ENCODE data around the gene MYCBP2. TPM values are rescaled to one million over a fixed set of nuclear protein-coding genes. Genes with fewer than 3 reads are reported as not detected.

MYCBP2 gene
- total RNA-seq, 6 donors from 2014 or later, result 83.3 to 288 (median 127) TPM

- DNase-seq, result no peak
- Histone ChIP-seq H3K9me3 (no peaks in the 10 kb centered on the region), H3K36me3 (no peaks in the 10 kb centered on the region), H3K4me1 (peaks cover 4 to 8% (median 5%) of the 10 kb centered on the region in 4 donors), H3K27me3 (no peaks in the 10 kb centered on the region), H3K27ac (no peak overlapping the region), H3K4me3 (no peak overlapping the region)
- no peak for TF ChIP-seq POLR2AphosphoS5 (IDR thresholded peaks at IDR 0.05)
- TF ChIP-seq EP300 (IDR thresholded peaks at IDR 0.05), result no peak
- no peak for TF ChIP-seq CTCF (IDR thresholded peaks at IDR 0.05)
- TF ChIP-seq POLR2A (IDR thresholded peaks at IDR 0.05), result no peak
- WGBS, 2 donors, result 64 to 91% methylated on average over 4 of the region's 4 CpGs
- ATAC-seq (ENCODE audit: low FRiP score in 2 of 2), result no peak
These were observed 6.7 kb upstream of the MYCBP2 start for GRCh38 chr13:77333594-77333993.

GRCh38 chr13:77331421-77331820 lies 4.5 kb upstream of the MYCBP2 start:
- Histone ChIP-seq H3K4me3 (no peak overlapping the region), H3K9me3 (no peaks in the 10 kb centered on the region), H3K27me3 (no peaks in the 10 kb centered on the region), H3K27ac (no peak overlapping the region), H3K4me1 (peaks cover 8 to 22% (median 17%) of the 10 kb centered on the region in 4 donors), H3K36me3 (no peaks in the 10 kb centered on the region)
- 89 to 91% methylated on average over 2 of the region's 2 CpGs for WGBS, 2 donors
- DNase-seq (no peak), ATAC-seq (ENCODE audit: low FRiP score in 2 of 2) (no peak)
- TF ChIP-seq CTCF (IDR thresholded peaks at IDR 0.05), result no peak

- Histone ChIP-seq H3K4me1 (peaks cover 8 to 23% (median 20%) of the 10 kb centered on the region in 4 donors), H3K27ac (peak overlapping the region; percentile 86 to 91 (median 90)), H3K9me3 (no peaks in the 10 kb centered on the region), H3K27me3 (no peaks in the 10 kb centered on the region), H3K4me3 (peak overlapping the region; percentile 72 to 88 (median 85)), H3K36me3 (no peaks in the 10 kb centered on the region)
- TF ChIP-seq POLR2AphosphoS5 (IDR thresholded peaks at IDR 0.05), result no peak
- TF ChIP-seq POLR2A (IDR thresholded peaks at IDR 0.05), result no peak
- TF ChIP-seq CTCF (IDR thresholded peaks at IDR 0.05), result peak in 1 of 6 experiments; percentile 7
- ATAC-seq (ENCODE audit: low FRiP score in 2 of 2) (peak in 1 of 2 donors; percentile 0), DNase-seq (no peak)
- 0% methylated on average over 11 to 17 of the region's 17 CpGs for WGBS, 2 donors
These were observed 3.2 kb upstream of the MYCBP2 start for GRCh38 chr13:77329911-77330584.

- Histone ChIP-seq H3K36me3 (no peaks in the 10 kb centered on the region), H3K27ac (peak overlapping the region; percentile 86 to 91 (median 90)), H3K9me3 (no peaks in the 10 kb centered on the region), H3K27me3 (no peaks in the 10 kb centered on the region), H3K4me1 (peaks cover 14 to 31% (median 27%) of the 10 kb centered on the region in 4 donors), H3K4me3 (peak overlapping the region; percentile 72 to 88 (median 85))
- WGBS, 2 donors, result 0 to 1% methylated on average over 38 to 46 of the region's 46 CpGs
- TF ChIP-seq POLR2A (IDR thresholded peaks at IDR 0.05) (peak in 2 of 4 donors; percentile 29 to 66), CTCF (IDR thresholded peaks at IDR 0.05) (no peak), POLR2AphosphoS5 (IDR thresholded peaks at IDR 0.05) (peak; percentile 42 to 89), EP300 (IDR thresholded peaks at IDR 0.05) (no peak)
- DNase-seq (peak; percentile 93), ATAC-seq (ENCODE audit: low FRiP score in 2 of 2) (peak; percentile 88 to 94)
These were observed 2.4 kb upstream of the MYCBP2 start for GRCh38 chr13:77329133-77329910.

All from upper lobe of left lung (tissue), 6 donors.